ENCODE data around the gene KIF25.

The KIF25 gene

DNA sequence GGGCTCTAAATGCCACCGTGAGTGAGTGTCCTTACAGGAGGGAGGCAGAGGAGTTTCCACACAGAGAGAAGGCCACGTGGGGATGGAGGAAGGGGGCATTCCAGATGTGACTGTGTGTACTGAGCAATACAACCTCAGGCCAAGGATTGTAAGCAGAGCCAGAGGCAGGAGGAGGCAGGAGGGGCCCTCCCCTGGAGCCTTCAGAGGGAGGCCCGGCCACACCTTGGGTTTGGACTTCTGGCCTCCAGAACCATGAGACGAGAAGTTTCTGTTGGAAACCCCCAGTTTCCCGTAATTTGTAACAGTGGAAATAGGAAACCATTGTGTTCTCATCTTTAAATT, 9.3 kb upstream of the KIF25 start:
- H3K4me3 ChIP-seq (ENCODE audit: low read depth, low read length): no peak overlapping the region
- DNase-seq (ENCODE audit: low read depth): no peak
- TF ChIP-seq, protein P1, sequence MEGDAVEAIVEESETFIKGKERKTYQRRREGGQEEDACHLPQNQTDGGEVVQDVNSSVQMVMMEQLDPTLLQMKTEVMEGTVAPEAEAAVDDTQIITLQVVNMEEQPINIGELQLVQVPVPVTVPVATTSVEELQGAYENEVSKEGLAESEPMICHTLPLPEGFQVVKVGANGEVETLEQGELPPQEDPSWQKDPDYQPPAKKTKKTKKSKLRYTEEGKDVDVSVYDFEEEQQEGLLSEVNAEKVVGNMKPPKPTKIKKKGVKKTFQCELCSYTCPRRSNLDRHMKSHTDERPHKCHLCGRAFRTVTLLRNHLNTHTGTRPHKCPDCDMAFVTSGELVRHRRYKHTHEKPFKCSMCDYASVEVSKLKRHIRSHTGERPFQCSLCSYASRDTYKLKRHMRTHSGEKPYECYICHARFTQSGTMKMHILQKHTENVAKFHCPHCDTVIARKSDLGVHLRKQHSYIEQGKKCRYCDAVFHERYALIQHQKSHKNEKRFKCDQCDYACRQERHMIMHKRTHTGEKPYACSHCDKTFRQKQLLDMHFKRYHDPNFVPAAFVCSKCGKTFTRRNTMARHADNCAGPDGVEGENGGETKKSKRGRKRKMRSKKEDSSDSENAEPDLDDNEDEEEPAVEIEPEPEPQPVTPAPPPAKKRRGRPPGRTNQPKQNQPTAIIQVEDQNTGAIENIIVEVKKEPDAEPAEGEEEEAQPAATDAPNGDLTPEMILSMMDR (conservative IDR thresholded peaks at IDR 0.05; ENCODE audit: low read depth, low read length): no peak

DNA sequence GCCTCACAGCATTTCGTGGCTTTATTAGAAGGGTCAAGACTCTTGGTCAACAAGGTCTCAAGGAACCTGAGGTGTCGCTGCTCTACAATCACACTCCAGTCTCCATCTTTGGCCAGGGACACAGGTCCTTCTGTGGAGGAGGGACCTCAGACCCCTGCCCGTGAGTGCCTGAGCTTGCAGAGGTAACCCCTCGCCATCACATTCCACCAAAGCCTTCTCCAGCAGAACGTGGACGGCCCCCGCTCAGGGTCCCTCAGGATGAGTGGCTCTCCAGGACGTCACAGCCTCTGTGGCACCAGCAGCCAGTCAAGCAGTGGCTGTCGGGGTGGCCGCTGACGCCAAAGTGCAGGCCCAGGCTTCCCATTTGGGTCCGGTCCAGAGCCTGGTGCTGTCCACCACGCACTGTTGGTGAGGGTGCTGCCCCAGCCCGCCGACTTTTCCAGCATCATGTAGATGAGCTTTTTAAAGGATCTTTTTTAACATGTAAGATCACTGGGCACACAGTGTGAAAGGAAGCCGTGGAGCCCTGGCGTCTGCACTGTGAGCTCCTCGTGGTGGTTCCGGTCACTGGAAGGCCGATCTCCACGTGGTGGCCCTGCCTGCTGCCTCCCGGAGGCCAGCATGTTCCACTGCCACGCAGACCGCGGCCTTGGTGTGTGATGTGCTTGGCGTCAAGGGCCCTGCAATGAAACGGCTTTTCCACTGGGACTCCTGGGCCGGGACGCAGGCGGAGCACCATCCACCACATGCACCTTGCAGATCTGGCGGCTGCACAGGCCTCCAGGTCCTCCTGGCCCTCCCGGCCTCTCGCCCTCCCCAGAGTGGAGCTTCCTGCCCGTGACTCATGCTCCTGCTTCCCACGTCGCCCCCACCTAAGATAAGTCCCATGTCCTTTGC, 8.3 kb upstream of the KIF25 start:
- TF ChIP-seq, protein P1 (conservative IDR thresholded peaks at IDR 0.05; ENCODE audit: low read depth, low read length): no peak
- DNase-seq (ENCODE audit: low read depth): no peak
- H3K4me3 ChIP-seq (ENCODE audit: low read depth, low read length): no peak overlapping the region

DNA sequence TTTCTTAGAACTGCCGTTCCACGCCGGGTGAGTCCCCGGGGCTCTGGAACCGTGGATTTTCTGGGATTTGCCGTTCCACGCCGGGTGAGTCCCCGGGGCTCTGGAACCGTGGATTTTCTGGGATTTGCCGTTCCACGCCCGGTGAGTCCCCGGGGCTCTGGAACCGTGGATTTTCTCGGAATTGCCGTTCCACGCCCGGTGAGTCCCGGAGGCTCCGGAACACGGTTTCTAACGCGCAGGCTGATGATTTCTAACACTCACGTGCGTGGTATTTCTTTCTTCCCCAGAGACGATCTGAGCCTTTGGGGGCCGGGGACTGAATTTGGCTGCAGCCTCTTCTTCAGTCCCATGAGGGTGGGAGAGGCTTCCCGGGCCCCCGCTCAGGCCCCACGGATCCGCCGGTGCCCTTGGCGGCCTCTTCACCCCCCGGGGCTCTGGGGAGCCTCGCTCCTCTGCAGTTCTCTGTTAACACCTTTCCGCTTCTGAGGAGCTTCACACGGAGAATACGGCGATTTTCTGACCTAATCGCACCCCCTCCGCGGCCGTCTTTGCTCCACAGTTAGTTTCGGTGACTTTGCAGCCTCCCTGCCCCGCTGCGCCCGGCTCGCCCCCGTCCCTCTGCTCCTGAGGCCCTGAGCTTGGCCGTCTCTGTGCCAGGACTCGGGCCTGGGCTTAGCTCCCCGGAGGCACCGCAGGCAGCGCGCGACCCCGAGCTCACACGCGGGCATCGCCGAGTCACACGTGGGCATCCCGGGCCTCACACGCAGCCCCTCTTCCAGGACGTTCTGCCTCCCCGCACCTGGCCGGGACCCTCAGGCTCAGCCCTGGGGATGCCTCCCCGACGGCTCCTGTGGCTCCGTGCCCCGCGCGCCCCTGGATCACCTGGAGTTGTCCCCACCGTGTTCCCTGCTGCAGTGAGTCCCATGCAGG, 7.2 kb upstream of the KIF25 start:
- no peak for DNase-seq (ENCODE audit: low read depth)
- no peak overlapping the region for H3K4me3 ChIP-seq (ENCODE audit: low read depth, low read length)
- TF ChIP-seq, protein P1 (conservative IDR thresholded peaks at IDR 0.05; ENCODE audit: low read depth, low read length): no peak

DNA sequence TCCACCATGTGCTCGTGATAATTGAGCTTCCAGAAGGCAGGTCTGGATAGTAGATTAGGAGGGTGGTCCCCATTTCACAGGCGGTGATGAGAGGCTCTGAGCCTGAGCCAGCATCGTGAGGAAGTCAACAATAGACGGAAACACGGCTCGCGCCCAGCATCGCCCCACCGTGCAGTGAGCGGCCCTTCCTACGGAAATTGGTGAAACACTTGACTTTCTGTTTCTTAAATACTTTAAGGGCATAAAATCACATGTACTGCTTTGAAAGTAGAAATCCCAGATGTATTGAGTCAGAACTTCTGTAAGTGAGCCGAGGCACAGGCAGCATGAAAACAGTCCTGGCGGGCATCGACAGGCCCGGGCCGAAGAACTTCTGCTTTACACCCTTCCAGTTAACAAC, 4.3 kb upstream of the KIF25 start:
- H3K4me3 ChIP-seq (ENCODE audit: low read depth, low read length): no peak overlapping the region
- DNase-seq (ENCODE audit: low read depth): no peak
- TF ChIP-seq, protein P1 (conservative IDR thresholded peaks at IDR 0.05; ENCODE audit: low read depth, low read length): no peak

DNA sequence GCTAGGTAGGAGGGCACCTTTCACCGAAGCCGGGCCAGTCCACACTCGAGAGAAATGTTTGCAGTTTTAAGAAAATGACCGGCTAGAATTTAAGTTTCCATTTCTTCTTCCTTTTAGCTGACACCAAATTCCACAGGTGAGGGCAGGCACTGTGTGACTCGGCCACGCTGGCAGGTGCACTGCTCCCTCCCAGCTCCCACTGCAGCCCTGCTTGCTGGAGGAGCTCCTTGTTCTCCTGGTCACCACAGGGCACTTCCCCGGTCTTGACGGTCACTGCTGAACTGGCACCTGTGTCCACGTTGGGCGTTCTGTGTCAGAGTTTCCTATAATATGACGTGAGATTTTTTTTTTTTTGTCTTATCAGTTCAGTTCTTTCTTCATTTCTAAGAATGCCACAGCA, 3.6 kb upstream of the KIF25 start:
- DNase-seq (ENCODE audit: low read depth): no peak
- TF ChIP-seq, protein P1 (conservative IDR thresholded peaks at IDR 0.05; ENCODE audit: low read depth, low read length): no peak
- H3K4me3 ChIP-seq (ENCODE audit: low read depth, low read length): no peak overlapping the region

DNA sequence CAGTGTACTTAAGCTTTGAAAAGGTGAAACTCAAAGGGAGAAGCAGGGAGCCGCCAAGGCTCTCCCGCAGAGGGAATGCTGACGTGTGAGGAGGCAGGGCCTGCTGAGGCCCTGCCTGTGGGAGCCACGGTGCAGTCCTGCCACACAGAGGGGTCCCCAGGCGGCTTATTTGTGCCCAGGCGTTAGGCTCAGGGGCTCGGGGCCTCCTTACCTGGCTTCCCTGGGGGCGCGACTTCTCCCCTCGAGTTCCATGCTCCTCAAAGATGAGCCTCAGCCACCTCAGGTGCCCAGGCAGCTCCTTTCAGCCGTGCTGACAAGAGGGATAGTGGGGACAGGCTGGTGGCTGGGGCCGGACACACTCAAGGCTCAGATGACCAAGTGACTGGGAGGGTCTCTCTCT, 2.2 kb upstream of the KIF25 start:
- no peak overlapping the region for H3K4me3 ChIP-seq (ENCODE audit: low read depth, low read length)
- TF ChIP-seq, protein P1 (conservative IDR thresholded peaks at IDR 0.05; ENCODE audit: low read depth, low read length): no peak
- no peak for DNase-seq (ENCODE audit: low read depth)
